ENCODE data around the gene TRAM2.

TRAM2 gene

GRCh38 chr6:52496631-52497030 lies 80.2 kb downstream of the TRAM2 start:
- Histone ChIP-seq H3K27me3 (ENCODE audit: control insufficient read depth, low read length) (0 out of 2 replicates have a peak, but pooled peaks cover 3% of the 10 kb centered on the region), H3K9me2 (replicated peaks; ENCODE audit: control insufficient read depth, low read length) (no peaks in the 10 kb centered on the region), H3K4me3 (ENCODE audit: low read length) (no peak overlapping the region), H3K4me2 (ENCODE audit: low read length) (no peak overlapping the region), H3K4me1 (ENCODE audit: control insufficient read depth, low read length) (peaks cover 29% of the 10 kb centered on the region), H3K27ac (ENCODE audit: low read depth, low read length) (no peak overlapping the region), H4K20me1 (ENCODE audit: control insufficient read depth, insufficient read depth, low read depth, low read length) (no peaks in the 10 kb centered on the region), H3F3A (ENCODE audit: control insufficient read depth, insufficient read depth) (no peaks in the 10 kb centered on the region), H3K79me2 (ENCODE audit: control insufficient read depth, low read length) (no peaks in the 10 kb centered on the region), H3K36me3 (ENCODE audit: control insufficient read depth, low read length) (peaks cover 5% of the 10 kb centered on the region; the same call in 1 of the 2 replicates), H3K9me3 (ENCODE audit: control insufficient read depth, insufficient read depth, low read length) (no peaks in the 10 kb centered on the region)
- no peak for TF ChIP-seq EZH2phosphoT487 (IDR thresholded peaks at IDR 0.05; ENCODE audit: borderline replicate concordance, low read length)

GRCh38 chr6:52495922-52496321 lies 80.9 kb downstream of the TRAM2 start:
- TF ChIP-seq CTCF (IDR thresholded peaks at IDR 0.05; ENCODE audit: low read depth, low read length, poor library complexity, severe bottlenecking) = no peak

GRCh38 chr6:52494298-52495072 lies 82.4 kb downstream of the TRAM2 start:
- Histone ChIP-seq H3K27me3 (ENCODE audit: control insufficient read depth, low read length) (0 out of 2 replicates have a peak, but pooled peaks cover 3% of the 10 kb centered on the region), H3F3A (ENCODE audit: control insufficient read depth, insufficient read depth) (no peaks in the 10 kb centered on the region), H3K4me2 (ENCODE audit: low read length) (no peak overlapping the region), H3K79me2 (ENCODE audit: control insufficient read depth, low read length) (no peaks in the 10 kb centered on the region), H3K9me2 (replicated peaks; ENCODE audit: control insufficient read depth, low read length) (no peaks in the 10 kb centered on the region), H3K4me3 (ENCODE audit: low read length) (no peak overlapping the region), H4K20me1 (ENCODE audit: control insufficient read depth, insufficient read depth, low read depth, low read length) (no peaks in the 10 kb centered on the region), H3K36me3 (ENCODE audit: control insufficient read depth, low read length) (peaks cover 5% of the 10 kb centered on the region; the same call in 1 of the 2 replicates), H3K9me3 (ENCODE audit: control insufficient read depth, insufficient read depth, low read length) (no peaks in the 10 kb centered on the region), H3K4me1 (ENCODE audit: control insufficient read depth, low read length) (peaks cover 23% of the 10 kb centered on the region), H3K27ac (ENCODE audit: low read depth, low read length) (no peak overlapping the region)
- no peak for TF ChIP-seq CTCF (IDR thresholded peaks at IDR 0.05; ENCODE audit: low read depth, low read length, poor library complexity, severe bottlenecking)
- TF ChIP-seq EZH2phosphoT487 (IDR thresholded peaks at IDR 0.05; ENCODE audit: borderline replicate concordance, low read length) = no peak

More at GRCh38 chr6:52495922-52496321, 80.9 kb downstream of the TRAM2 start:
- no peak overlapping the region for H3K4me2 ChIP-seq (ENCODE audit: low read length)
- peaks cover 29% of the 10 kb centered on the region for H3K4me1 ChIP-seq (ENCODE audit: control insufficient read depth, low read length)
- H3K4me3 ChIP-seq (ENCODE audit: low read length) = no peak overlapping the region
- H3K79me2 ChIP-seq (ENCODE audit: control insufficient read depth, low read length) = no peaks in the 10 kb centered on the region
- no peaks in the 10 kb centered on the region for H3K9me3 ChIP-seq (ENCODE audit: control insufficient read depth, insufficient read depth, low read length)
- 0 out of 2 replicates have a peak, but pooled peaks cover 3% of the 10 kb centered on the region for H3K27me3 ChIP-seq (ENCODE audit: control insufficient read depth, low read length)
- H3F3A ChIP-seq (ENCODE audit: control insufficient read depth, insufficient read depth) = no peaks in the 10 kb centered on the region
- H3K36me3 ChIP-seq (ENCODE audit: control insufficient read depth, low read length) = peaks cover 5% of the 10 kb centered on the region; the same call in 1 of the 2 replicates
- no peaks in the 10 kb centered on the region for H3K9me2 ChIP-seq (replicated peaks; ENCODE audit: control insufficient read depth, low read length)
- no peaks in the 10 kb centered on the region for H4K20me1 ChIP-seq (ENCODE audit: control insufficient read depth, insufficient read depth, low read depth, low read length)
- no peak overlapping the region for H3K27ac ChIP-seq (ENCODE audit: low read depth, low read length)

- no peaks in the 10 kb centered on the region for H4K20me1 ChIP-seq (ENCODE audit: control insufficient read depth, insufficient read depth, low read depth, low read length)
- H3K9me3 ChIP-seq (ENCODE audit: control insufficient read depth, insufficient read depth, low read length) = no peaks in the 10 kb centered on the region
- H3K4me2 ChIP-seq (ENCODE audit: low read length) = no peak overlapping the region
- 0 out of 2 replicates have a peak, but pooled peaks cover 3% of the 10 kb centered on the region for H3K27me3 ChIP-seq (ENCODE audit: control insufficient read depth, low read length)
- H3K4me1 ChIP-seq (ENCODE audit: control insufficient read depth, low read length) = peaks cover 22% of the 10 kb centered on the region
- peaks cover 5% of the 10 kb centered on the region; the same call in 1 of the 2 replicates for H3K36me3 ChIP-seq (ENCODE audit: control insufficient read depth, low read length)
- no peaks in the 10 kb centered on the region for H3K79me2 ChIP-seq (ENCODE audit: control insufficient read depth, low read length)
- H3K9me2 ChIP-seq (replicated peaks; ENCODE audit: control insufficient read depth, low read length) = no peaks in the 10 kb centered on the region
- no peak overlapping the region for H3K4me3 ChIP-seq (ENCODE audit: low read length)
- H3F3A ChIP-seq (ENCODE audit: control insufficient read depth, insufficient read depth) = no peaks in the 10 kb centered on the region
- no peak for TF ChIP-seq EZH2phosphoT487 (IDR thresholded peaks at IDR 0.05; ENCODE audit: borderline replicate concordance, low read length)
- TF ChIP-seq CTCF (IDR thresholded peaks at IDR 0.05; ENCODE audit: low read depth, low read length, poor library complexity, severe bottlenecking) = no peak
- no peak overlapping the region for H3K27ac ChIP-seq (ENCODE audit: low read depth, low read length)
Observed at GRCh38 chr6:52493669-52494068, 83.2 kb downstream of the TRAM2 start.
